CD14-positive monocyte (primary cell): ENCODE data around the gene MTUS2. TPM values are rescaled to one million over a fixed set of nuclear protein-coding genes. Genes with fewer than 3 reads are reported as not detected.

Source experiments
- DNase-seq, 3 donors: peaks; one replicate each; pipeline ENCODE4 v3.0.0-alpha.2; 2011 to 2022
- H2AFZ ChIP-seq: 2 replicates; pipeline ENCODE4 v1.6.0; 2012; ENCODE audit warnings: mild to moderate bottlenecking, low read depth, low read length, inconsistent platforms; ENCODE audit not compliant: insufficient read depth, poor library complexity, severe bottlenecking
- H3K27ac ChIP-seq, 2 donors: 1 replicate in 1 of 2; 2 replicates in 1 of 2; pipeline ENCODE4 v1.5.1; 2012 to 2013; ENCODE audit warnings: low read length in 2 of 2, control low read depth in 1 of 2, inconsistent platforms in 1 of 2, low read depth in 1 of 2, mild to moderate bottlenecking in 1 of 2
- H3K27me3 ChIP-seq, 2 donors: one replicate each; pipeline versions ENCODE4 v1.6.0 to v1.6.1; 2011 to 2013; ENCODE audit warnings: low read length in 2 of 2; ENCODE audit not compliant: control insufficient read depth in 2 of 2, insufficient read depth in 2 of 2
- H3K36me3 ChIP-seq, 2 donors: replicated peaks in 1 of 2; 1 replicate in 1 of 2; 2 replicates in 1 of 2; pipeline versions ENCODE4 v1.5.1 to v1.6.1; 2012 to 2013; ENCODE audit warnings: low read length in 2 of 2, control low read depth in 1 of 2, inconsistent platforms in 1 of 2, mild to moderate bottlenecking in 1 of 2; ENCODE audit not compliant: insufficient read depth in 2 of 2, control insufficient read depth in 1 of 2
- H3K4me1 ChIP-seq, 2 donors: 1 replicate in 1 of 2; 2 replicates in 1 of 2; pipeline versions ENCODE4 v1.5.1 to v1.6.1; 2012 to 2013; ENCODE audit warnings: low read length in 2 of 2, control low read depth in 1 of 2, inconsistent platforms in 1 of 2, mild to moderate bottlenecking in 1 of 2, moderate library complexity in 1 of 2; ENCODE audit not compliant: insufficient read depth in 2 of 2, control insufficient read depth in 1 of 2
- H3K4me2 ChIP-seq: replicated peaks from 2 replicates; pipeline ENCODE3; 2012; ENCODE audit warnings: low read length, moderate library complexity, mild to moderate bottlenecking; ENCODE audit not compliant: poor library complexity, severe bottlenecking; ENCODE audit errors: extremely low read depth
- H3K4me3 ChIP-seq, 3 experiments: fragments of 200-600 bp in 1 of 3; sonication (generic) in 1 of 3; replicated peaks in 1 of 3; 1 replicate in 2 of 3; 2 replicates in 1 of 3; pipeline ENCODE4 v1.5.1; 2011 to 2013; ENCODE audit warnings: low read length in 3 of 3, mild to moderate bottlenecking in 3 of 3, control low read depth in 2 of 3, low read depth in 2 of 3, inconsistent platforms in 1 of 3, moderate library complexity in 1 of 3
- H3K79me2 ChIP-seq: 2 replicates; pipeline ENCODE4 v1.6.0; 2012; ENCODE audit warnings: mild to moderate bottlenecking, control low read depth, inconsistent platforms, low read length, moderate library complexity; ENCODE audit not compliant: insufficient read depth
- H3K9ac ChIP-seq: 2 replicates; pipeline ENCODE4 v1.6.0; 2017; ENCODE audit warnings: low read length, mild to moderate bottlenecking; ENCODE audit not compliant: insufficient read depth, poor library complexity, severe bottlenecking
- H3K9me3 ChIP-seq, 2 donors: replicated peaks in 1 of 2; 1 replicate in 1 of 2; 2 replicates in 1 of 2; pipeline versions ENCODE4 v1.5.1 to v1.6.1; 2012 to 2013; ENCODE audit warnings: low read length in 2 of 2, control low read depth in 1 of 2; ENCODE audit not compliant: control insufficient read depth in 1 of 2, insufficient read depth in 1 of 2
- H4K20me1 ChIP-seq: 2 replicates; pipeline ENCODE4 v1.6.0; 2012; ENCODE audit warnings: mild to moderate bottlenecking, low read length, control low read depth, moderate library complexity; ENCODE audit not compliant: insufficient read depth
- H3K27ac Mint-ChIP-seq, 7 donors: one replicate each; pipeline ENCODE4 v1.8.0; 2020; ENCODE audit warnings: mild to moderate bottlenecking in 7 of 7, mixed read lengths in 7 of 7, moderate library complexity in 6 of 7, inconsistent platforms in 2 of 7
- H3K27me3 Mint-ChIP-seq, 3 donors: one replicate each; pipeline ENCODE4 v1.8.0; 2021 to 2022; ENCODE audit warnings: low read depth in 3 of 3, mild to moderate bottlenecking in 3 of 3, mixed read lengths in 3 of 3, moderate library complexity in 3 of 3, inconsistent platforms in 1 of 3
- H3K36me3 Mint-ChIP-seq, 2 donors: one replicate each; pipeline ENCODE4 v1.8.0; 2020; ENCODE audit warnings: mixed read lengths in 2 of 2, inconsistent platforms in 1 of 2, mild to moderate bottlenecking in 1 of 2
- H3K4me1 Mint-ChIP-seq: one replicate; pipeline ENCODE4 v1.8.0; 2020; ENCODE audit warnings: mild to moderate bottlenecking, mixed read lengths
- H3K4me3 Mint-ChIP-seq, 2 donors: one replicate each; pipeline ENCODE4 v1.8.0; 2020; ENCODE audit warnings: mild to moderate bottlenecking in 2 of 2, mixed read lengths in 2 of 2, moderate library complexity in 1 of 2
- H3K9me3 Mint-ChIP-seq, 7 donors: one replicate each; pipeline ENCODE4 v1.8.0; 2020 to 2022; ENCODE audit warnings: mixed read lengths in 7 of 7, mild to moderate bottlenecking in 6 of 7, moderate library complexity in 6 of 7, inconsistent platforms in 2 of 7
- WGBS: methylation state at CpG from one replicate; pipeline ENCODE4 v1.1.5; 2013; ENCODE audit warnings: missing lambda C conversion rate; ENCODE audit not compliant: insufficient coverage; 5-methylcytosine and 5-hydroxymethylcytosine counted together
- intact Hi-C, 2 donors: fragments of 100-400 bp; cut with micrococcal nuclease; formaldehyde crosslinking; loops; one replicate each; pipeline versions ENCODE4 v1.15.0 to v1.15.1; 2023
- polyA plus RNA-seq, 3 donors: library from polyadenylated mRNA; depleted of rRNA in 1 of 3; unstranded in 2 of 3; stranded (reverse) in 1 of 3; fragments of 300-500 nt in 2 of 3; fragments of >200 nt in 1 of 3; fragmentation: Illumina TruSeq in 2 of 3; gene quantifications; 1 replicate in 2 of 3; 2 replicates in 1 of 3; pipeline ENCODE4 v1.2.3, GENCODE V29; 2012 to 2021
- TF ChIP-seq, protein P1 (sequence below): fragments of 200-600 bp; IDR thresholded peaks from one replicate; pipeline ENCODE4 v1.8.0; 2022; ENCODE audit warnings: antibody characterized with exemption, mild to moderate bottlenecking

MTUS2 gene
- polyA plus RNA-seq, 3 donors = 0.04 TPM; not detected in 2

DNA sequence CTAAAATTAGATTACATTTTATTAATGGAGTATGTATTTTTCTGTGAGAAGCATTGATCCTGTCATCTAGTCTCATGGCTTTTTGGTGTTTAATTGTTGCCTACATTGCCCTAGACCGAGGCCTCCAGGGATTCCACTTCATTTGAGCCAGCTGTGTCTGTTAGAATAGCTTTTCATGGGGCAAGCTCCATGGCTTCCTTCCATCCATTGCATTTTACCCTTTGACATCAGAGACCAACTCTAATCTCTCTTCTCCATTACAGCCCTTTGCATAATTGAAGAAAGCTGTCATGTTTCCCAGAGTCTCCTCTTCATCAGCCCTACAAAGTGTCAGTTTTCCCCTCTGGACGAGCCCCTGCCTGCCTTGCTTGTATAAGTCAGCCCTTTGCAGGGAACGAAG is 70.6 kb downstream of the MTUS2 start:
- Histone ChIP-seq H3K36me3 (no peaks in the 10 kb centered on the region), H3K27me3 (no peaks in the 10 kb centered on the region), H4K20me1 (no peaks in the 10 kb centered on the region), H3K9ac (no peak overlapping the region), H3K4me2 (no peak overlapping the region), H2AFZ (no peak overlapping the region), H3K4me3 (no peak overlapping the region), H3K4me1 (no peaks in the 10 kb centered on the region), H3K27ac (no peak overlapping the region), H3K9me3 (no peaks in the 10 kb centered on the region), H3K79me2 (no peaks in the 10 kb centered on the region)
- TF ChIP-seq, protein P1, sequence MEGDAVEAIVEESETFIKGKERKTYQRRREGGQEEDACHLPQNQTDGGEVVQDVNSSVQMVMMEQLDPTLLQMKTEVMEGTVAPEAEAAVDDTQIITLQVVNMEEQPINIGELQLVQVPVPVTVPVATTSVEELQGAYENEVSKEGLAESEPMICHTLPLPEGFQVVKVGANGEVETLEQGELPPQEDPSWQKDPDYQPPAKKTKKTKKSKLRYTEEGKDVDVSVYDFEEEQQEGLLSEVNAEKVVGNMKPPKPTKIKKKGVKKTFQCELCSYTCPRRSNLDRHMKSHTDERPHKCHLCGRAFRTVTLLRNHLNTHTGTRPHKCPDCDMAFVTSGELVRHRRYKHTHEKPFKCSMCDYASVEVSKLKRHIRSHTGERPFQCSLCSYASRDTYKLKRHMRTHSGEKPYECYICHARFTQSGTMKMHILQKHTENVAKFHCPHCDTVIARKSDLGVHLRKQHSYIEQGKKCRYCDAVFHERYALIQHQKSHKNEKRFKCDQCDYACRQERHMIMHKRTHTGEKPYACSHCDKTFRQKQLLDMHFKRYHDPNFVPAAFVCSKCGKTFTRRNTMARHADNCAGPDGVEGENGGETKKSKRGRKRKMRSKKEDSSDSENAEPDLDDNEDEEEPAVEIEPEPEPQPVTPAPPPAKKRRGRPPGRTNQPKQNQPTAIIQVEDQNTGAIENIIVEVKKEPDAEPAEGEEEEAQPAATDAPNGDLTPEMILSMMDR = no peak
- Mint-ChIP-seq H3K4me1 (peaks cover 4% of the 10 kb centered on the region), H3K36me3 (no peaks in the 10 kb centered on the region), H3K4me3 (no peak overlapping the region), H3K9me3 (peaks cover 0 to 6% (median 0%) of the 10 kb centered on the region in 7 donors), H3K27ac (no peak overlapping the region), H3K27me3 (peaks cover 0 to 2% (median 0%) of the 10 kb centered on the region in 3 donors)
- WGBS = 93% methylated on average over 3 of the region's 3 CpGs
- no peak for DNase-seq
- intact Hi-C loops = no loop called here

DNA sequence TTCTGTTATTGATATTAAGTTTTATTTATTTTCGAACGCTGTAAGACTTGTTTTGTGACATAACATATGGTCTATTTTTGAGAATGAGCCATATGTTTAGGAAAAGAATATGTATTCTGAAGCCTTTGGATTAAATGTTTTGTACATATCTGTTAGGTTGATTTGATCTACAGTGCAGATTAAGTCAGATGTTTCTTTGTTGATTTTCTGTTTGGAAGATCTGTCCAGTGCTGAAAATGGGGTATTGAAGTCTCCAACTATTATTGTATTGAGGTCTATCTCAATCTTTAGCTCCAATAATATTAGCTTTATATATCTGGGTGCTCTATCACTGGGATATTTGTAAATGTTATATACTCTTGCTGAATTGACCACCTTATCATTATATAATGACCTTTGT is 97.9 kb downstream of the MTUS2 start:
- H3K4me1 Mint-ChIP-seq = no peaks in the 10 kb centered on the region
- no peaks in the 10 kb centered on the region for H3K79me2 ChIP-seq
- peaks cover 25 to 28% of the 10 kb centered on the region in 2 donors for H3K9me3 ChIP-seq
- no peaks in the 10 kb centered on the region for H3K36me3 Mint-ChIP-seq
- TF ChIP-seq, protein P1 = no peak
- no peak overlapping the region for H2AFZ ChIP-seq
- H3K4me3 ChIP-seq = no peak overlapping the region
- H3K9me3 Mint-ChIP-seq = peaks cover 27 to 54% (median 40%) of the 10 kb centered on the region in 7 donors
- no peaks in the 10 kb centered on the region for H4K20me1 ChIP-seq
- no peaks in the 10 kb centered on the region for H3K4me1 ChIP-seq
- no peak overlapping the region for H3K27ac Mint-ChIP-seq
- H3K4me3 Mint-ChIP-seq = no peak overlapping the region
- no peaks in the 10 kb centered on the region for H3K27me3 ChIP-seq
- H3K27me3 Mint-ChIP-seq = peaks cover 1 to 4% (median 2%) of the 10 kb centered on the region in 3 donors
- H3K9ac ChIP-seq = no peak overlapping the region
- no peaks in the 10 kb centered on the region for H3K36me3 ChIP-seq
- 80% methylated on average over 1 of the region's 2 CpGs for WGBS
- intact Hi-C loops = no loop called here
- H3K27ac ChIP-seq = no peak overlapping the region
- no peak for DNase-seq
- no peak overlapping the region for H3K4me2 ChIP-seq
